Natural killer cell (primary cell): ENCODE measurements around the gene ACSM5. TPM values are rescaled to one million over a fixed set of nuclear protein-coding genes. Genes with fewer than 3 reads are reported as not detected.

Experiments used
- ATAC-seq, 3 donors: fragments of 150-1000 bp in 2 of 3; fragments of 200-7000 bp in 1 of 3; cut with Tn5 transposase; 1 replicate in 1 of 3; 2 replicates in 2 of 3; pipeline ENCODE4 v1.10.0; 2021; ENCODE audit warnings: mild to moderate bottlenecking in 2 of 3, moderate library complexity in 2 of 3
- DNase-seq, 2 donors: peaks; one replicate each; pipeline versions ENCODE4 v3.0.0 to v3.0.0-alpha.2; 2013 to 2021; ENCODE audit warnings: mixed read lengths in 1 of 2
- H3K27ac ChIP-seq: one replicate; pipeline ENCODE4 v1.5.1; 2013; ENCODE audit warnings: mild to moderate bottlenecking, low read length
- H3K27me3 ChIP-seq: one replicate; pipeline ENCODE4 v1.6.1; 2013; ENCODE audit warnings: low read length; ENCODE audit not compliant: control insufficient read depth, insufficient read depth
- H3K36me3 ChIP-seq: one replicate; pipeline ENCODE4 v1.6.1; 2013; ENCODE audit warnings: low read length; ENCODE audit not compliant: control insufficient read depth, insufficient read depth
- H3K4me1 ChIP-seq: one replicate; pipeline ENCODE4 v1.6.1; 2013; ENCODE audit warnings: low read length; ENCODE audit not compliant: control insufficient read depth, insufficient read depth
- H3K4me3 ChIP-seq: one replicate; pipeline ENCODE4 v1.5.1; 2013; ENCODE audit warnings: low read length
- H3K9me3 ChIP-seq: one replicate; pipeline ENCODE4 v1.6.1; 2013; ENCODE audit warnings: low read length; ENCODE audit not compliant: control insufficient read depth, insufficient read depth
- H3K27ac Mint-ChIP-seq, 2 donors: one replicate each; pipeline ENCODE4 v1.8.0; 2022; ENCODE audit warnings: mild to moderate bottlenecking in 2 of 2, mixed read lengths in 2 of 2, moderate library complexity in 1 of 2
- H3K27me3 Mint-ChIP-seq, 2 donors: one replicate each; pipeline ENCODE4 v1.8.0; 2022; ENCODE audit warnings: low read depth in 2 of 2, mixed read lengths in 2 of 2
- H3K36me3 Mint-ChIP-seq: one replicate; pipeline ENCODE4 v1.8.0; 2022; ENCODE audit warnings: mixed read lengths
- H3K4me1 Mint-ChIP-seq, 2 donors: one replicate each; pipeline ENCODE4 v1.8.0; 2022; ENCODE audit warnings: mixed read lengths in 2 of 2
- H3K4me3 Mint-ChIP-seq: one replicate; pipeline ENCODE4 v1.8.0; 2022; ENCODE audit warnings: mild to moderate bottlenecking, moderate library complexity, mixed read lengths
- H3K9me3 Mint-ChIP-seq, 2 donors: one replicate each; pipeline ENCODE4 v1.8.0; 2022; ENCODE audit warnings: mixed read lengths in 2 of 2
- CTCF ChIP-seq: fragments of 200-600 bp; IDR thresholded peaks from one replicate; pipeline ENCODE4 v1.8.0; 2022; ENCODE audit warnings: antibody characterized with exemption
- WGBS: methylation state at CpG from one replicate; pipeline ENCODE4 v1.1.7; 2013; ENCODE audit warnings: missing lambda C conversion rate; ENCODE audit not compliant: insufficient coverage; 5-methylcytosine and 5-hydroxymethylcytosine counted together
- intact Hi-C: fragments of 100-400 bp; cut with micrococcal nuclease; formaldehyde crosslinking; loops from one replicate; pipeline ENCODE4 v1.14.2; 2022
- total RNA-seq, 4 donors: library from RNA; stranded (reverse); fragments of 120-200 nt in 1 of 4; gene quantifications; one replicate each; pipeline versions ENCODE4 v1.2.3 to v1.2.4, GENCODE V29; 2013 to 2022

The ACSM5 gene
- total RNA-seq, 3 donors from 2014 or later (not counting 1 experiment from before 2014, with no cell fraction given): not detected

- TF ChIP-seq CTCF: no peak
- ATAC-seq (no peak), DNase-seq (no peak)
- 92% methylated on average over 3 of the region's 3 CpGs for WGBS
- H3K27ac ChIP-seq: no peak overlapping the region
- Mint-ChIP-seq H3K4me3 (no peak overlapping the region), H3K27me3 (peaks cover 0 to 16% of the 10 kb centered on the region in 2 donors), H3K27ac (no peak overlapping the region), H3K4me1 (no peaks in the 10 kb centered on the region), H3K9me3 (no peaks in the 10 kb centered on the region), H3K36me3 (no peaks in the 10 kb centered on the region)
- no peak overlapping the region for H3K4me3 ChIP-seq
- no peaks in the 10 kb centered on the region for H3K36me3 ChIP-seq
- intact Hi-C loops: no loop called here
- H3K27me3 ChIP-seq: no peaks in the 10 kb centered on the region
- H3K4me1 ChIP-seq: no peaks in the 10 kb centered on the region
- H3K9me3 ChIP-seq: no peaks in the 10 kb centered on the region
These were observed 21.4 kb upstream of the ACSM5 start for GRCh38 chr16:20387978-20388377.

GRCh38 chr16:20388854-20389253 is 20.5 kb upstream of the ACSM5 start:
- Histone ChIP-seq H3K9me3 (no peaks in the 10 kb centered on the region), H3K4me3 (no peak overlapping the region), H3K27me3 (no peaks in the 10 kb centered on the region), H3K36me3 (no peaks in the 10 kb centered on the region), H3K4me1 (no peaks in the 10 kb centered on the region), H3K27ac (no peak overlapping the region)
- no peak for DNase-seq
- Mint-ChIP-seq H3K4me3 (no peak overlapping the region), H3K27ac (no peak overlapping the region), H3K36me3 (no peaks in the 10 kb centered on the region), H3K4me1 (no peaks in the 10 kb centered on the region), H3K9me3 (no peaks in the 10 kb centered on the region), H3K27me3 (peaks cover 0 to 16% of the 10 kb centered on the region in 2 donors)
- intact Hi-C loops: no loop called here
- ATAC-seq: no peak
- 50% methylated on average over 1 of the region's 1 CpG for WGBS
- no peak for TF ChIP-seq CTCF

- Mint-ChIP-seq H3K27me3 (peaks cover 0 to 16% of the 10 kb centered on the region in 2 donors), H3K4me3 (no peak overlapping the region), H3K36me3 (no peaks in the 10 kb centered on the region), H3K4me1 (no peaks in the 10 kb centered on the region), H3K9me3 (no peaks in the 10 kb centered on the region), H3K27ac (no peak overlapping the region)
- H3K36me3 ChIP-seq: no peaks in the 10 kb centered on the region
- TF ChIP-seq CTCF: no peak
- no peaks in the 10 kb centered on the region for H3K9me3 ChIP-seq
- intact Hi-C loops: no loop called here
- ATAC-seq (no peak), DNase-seq (no peak)
- no peaks in the 10 kb centered on the region for H3K4me1 ChIP-seq
- H3K4me3 ChIP-seq: no peak overlapping the region
- no peaks in the 10 kb centered on the region for H3K27me3 ChIP-seq
- H3K27ac ChIP-seq: no peak overlapping the region
- WGBS: 92% methylated on average over 5 of the region's 5 CpGs
These were observed 18.3 kb upstream of the ACSM5 start for GRCh38 chr16:20391045-20391444.

GRCh38 chr16:20393801-20394577 is 15.3 kb upstream of the ACSM5 start:
- Mint-ChIP-seq H3K9me3 (no peaks in the 10 kb centered on the region), H3K27me3 (no peaks in the 10 kb centered on the region), H3K36me3 (no peaks in the 10 kb centered on the region), H3K4me3 (no peak overlapping the region), H3K4me1 (no peaks in the 10 kb centered on the region), H3K27ac (no peak overlapping the region)
- no peak overlapping the region for H3K4me3 ChIP-seq
- H3K4me1 ChIP-seq: no peaks in the 10 kb centered on the region
- H3K27ac ChIP-seq: no peak overlapping the region
- H3K36me3 ChIP-seq: no peaks in the 10 kb centered on the region
- ATAC-seq (no peak), DNase-seq (no peak)
- 44% methylated on average over 1 of the region's 2 CpGs for WGBS
- H3K27me3 ChIP-seq: no peaks in the 10 kb centered on the region
- H3K9me3 ChIP-seq: no peaks in the 10 kb centered on the region
- intact Hi-C loops: no loop called here
- TF ChIP-seq CTCF: no peak
